Natural killer cell (primary cell): ENCODE results near the gene IQCK. TPM values are rescaled to one million over a fixed set of nuclear protein-coding genes. Genes with fewer than 3 reads are reported as not detected.

Source experiments
- ATAC-seq, 3 donors: fragments of 150-1000 bp in 2 of 3; fragments of 200-7000 bp in 1 of 3; cut with Tn5 transposase; 1 replicate in 1 of 3; 2 replicates in 2 of 3; pipeline ENCODE4 v1.10.0; 2021; ENCODE audit warnings: mild to moderate bottlenecking in 2 of 3, moderate library complexity in 2 of 3
- DNase-seq, 2 donors: peaks; one replicate each; pipeline versions ENCODE4 v3.0.0 to v3.0.0-alpha.2; 2013 to 2021; ENCODE audit warnings: mixed read lengths in 1 of 2
- H3K27ac ChIP-seq: one replicate; pipeline ENCODE4 v1.5.1; 2013; ENCODE audit warnings: mild to moderate bottlenecking, low read length
- H3K27me3 ChIP-seq: one replicate; pipeline ENCODE4 v1.6.1; 2013; ENCODE audit warnings: low read length; ENCODE audit not compliant: control insufficient read depth, insufficient read depth
- H3K36me3 ChIP-seq: one replicate; pipeline ENCODE4 v1.6.1; 2013; ENCODE audit warnings: low read length; ENCODE audit not compliant: control insufficient read depth, insufficient read depth
- H3K4me1 ChIP-seq: one replicate; pipeline ENCODE4 v1.6.1; 2013; ENCODE audit warnings: low read length; ENCODE audit not compliant: control insufficient read depth, insufficient read depth
- H3K4me3 ChIP-seq: one replicate; pipeline ENCODE4 v1.5.1; 2013; ENCODE audit warnings: low read length
- H3K9me3 ChIP-seq: one replicate; pipeline ENCODE4 v1.6.1; 2013; ENCODE audit warnings: low read length; ENCODE audit not compliant: control insufficient read depth, insufficient read depth
- H3K27ac Mint-ChIP-seq, 2 donors: one replicate each; pipeline ENCODE4 v1.8.0; 2022; ENCODE audit warnings: mild to moderate bottlenecking in 2 of 2, mixed read lengths in 2 of 2, moderate library complexity in 1 of 2
- H3K27me3 Mint-ChIP-seq, 2 donors: one replicate each; pipeline ENCODE4 v1.8.0; 2022; ENCODE audit warnings: low read depth in 2 of 2, mixed read lengths in 2 of 2
- H3K36me3 Mint-ChIP-seq: one replicate; pipeline ENCODE4 v1.8.0; 2022; ENCODE audit warnings: mixed read lengths
- H3K4me1 Mint-ChIP-seq, 2 donors: one replicate each; pipeline ENCODE4 v1.8.0; 2022; ENCODE audit warnings: mixed read lengths in 2 of 2
- H3K4me3 Mint-ChIP-seq: one replicate; pipeline ENCODE4 v1.8.0; 2022; ENCODE audit warnings: mild to moderate bottlenecking, moderate library complexity, mixed read lengths
- H3K9me3 Mint-ChIP-seq, 2 donors: one replicate each; pipeline ENCODE4 v1.8.0; 2022; ENCODE audit warnings: mixed read lengths in 2 of 2
- WGBS: methylation state at CpG from one replicate; pipeline ENCODE4 v1.1.7; 2013; ENCODE audit warnings: missing lambda C conversion rate; ENCODE audit not compliant: insufficient coverage; 5-methylcytosine and 5-hydroxymethylcytosine counted together
- intact Hi-C: fragments of 100-400 bp; cut with micrococcal nuclease; formaldehyde crosslinking; loops from one replicate; pipeline ENCODE4 v1.14.2; 2022
- total RNA-seq, 4 donors: library from RNA; stranded (reverse); fragments of 120-200 nt in 1 of 4; gene quantifications; one replicate each; pipeline versions ENCODE4 v1.2.3 to v1.2.4, GENCODE V29; 2013 to 2022
- TF ChIP-seq, protein P1 (sequence below): fragments of 200-600 bp; IDR thresholded peaks from one replicate; pipeline ENCODE4 v1.8.0; 2022; ENCODE audit warnings: antibody characterized with exemption

The IQCK gene
- total RNA-seq, 3 donors from 2014 or later (not counting 1 experiment from before 2014, with no cell fraction given), result 0.38 to 1.8 (median 0.68) TPM

GRCh38 chr16:19878757-19879156 lies 160.7 kb downstream of the IQCK start:
- Mint-ChIP-seq H3K27me3 (peaks cover 32 to 35% of the 10 kb centered on the region in 2 donors), H3K36me3 (no peaks in the 10 kb centered on the region), H3K4me1 (no peaks in the 10 kb centered on the region), H3K9me3 (no peaks in the 10 kb centered on the region), H3K27ac (no peak overlapping the region), H3K4me3 (no peak overlapping the region)
- DNase-seq (no peak), ATAC-seq (no peak)
- 84% methylated on average over 11 of the region's 11 CpGs for WGBS
- Histone ChIP-seq H3K4me1 (peaks cover 3% of the 10 kb centered on the region), H3K27me3 (peaks cover 10% of the 10 kb centered on the region), H3K9me3 (no peaks in the 10 kb centered on the region), H3K4me3 (no peak overlapping the region), H3K27ac (no peak overlapping the region), H3K36me3 (no peaks in the 10 kb centered on the region)
- intact Hi-C loops, result no loop called here
- TF ChIP-seq, protein P1, sequence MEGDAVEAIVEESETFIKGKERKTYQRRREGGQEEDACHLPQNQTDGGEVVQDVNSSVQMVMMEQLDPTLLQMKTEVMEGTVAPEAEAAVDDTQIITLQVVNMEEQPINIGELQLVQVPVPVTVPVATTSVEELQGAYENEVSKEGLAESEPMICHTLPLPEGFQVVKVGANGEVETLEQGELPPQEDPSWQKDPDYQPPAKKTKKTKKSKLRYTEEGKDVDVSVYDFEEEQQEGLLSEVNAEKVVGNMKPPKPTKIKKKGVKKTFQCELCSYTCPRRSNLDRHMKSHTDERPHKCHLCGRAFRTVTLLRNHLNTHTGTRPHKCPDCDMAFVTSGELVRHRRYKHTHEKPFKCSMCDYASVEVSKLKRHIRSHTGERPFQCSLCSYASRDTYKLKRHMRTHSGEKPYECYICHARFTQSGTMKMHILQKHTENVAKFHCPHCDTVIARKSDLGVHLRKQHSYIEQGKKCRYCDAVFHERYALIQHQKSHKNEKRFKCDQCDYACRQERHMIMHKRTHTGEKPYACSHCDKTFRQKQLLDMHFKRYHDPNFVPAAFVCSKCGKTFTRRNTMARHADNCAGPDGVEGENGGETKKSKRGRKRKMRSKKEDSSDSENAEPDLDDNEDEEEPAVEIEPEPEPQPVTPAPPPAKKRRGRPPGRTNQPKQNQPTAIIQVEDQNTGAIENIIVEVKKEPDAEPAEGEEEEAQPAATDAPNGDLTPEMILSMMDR, result no peak

- Mint-ChIP-seq H3K4me3 (no peak overlapping the region), H3K9me3 (no peaks in the 10 kb centered on the region), H3K4me1 (peaks cover 0 to 5% of the 10 kb centered on the region in 2 donors), H3K27ac (no peak overlapping the region), H3K36me3 (no peaks in the 10 kb centered on the region), H3K27me3 (peaks cover 30 to 31% of the 10 kb centered on the region in 2 donors)
- 78% methylated on average over 13 of the region's 13 CpGs for WGBS
- Histone ChIP-seq H3K9me3 (no peaks in the 10 kb centered on the region), H3K4me1 (peaks cover 8% of the 10 kb centered on the region), H3K4me3 (no peak overlapping the region), H3K27me3 (peaks cover 11% of the 10 kb centered on the region), H3K36me3 (no peaks in the 10 kb centered on the region), H3K27ac (no peak overlapping the region)
- intact Hi-C loops, result no loop called here
- ATAC-seq (no peak), DNase-seq (no peak)
- TF ChIP-seq, protein P1, result no peak
Observed at GRCh38 chr16:19879241-19879792, 161.2 kb downstream of the IQCK start.

DNA sequence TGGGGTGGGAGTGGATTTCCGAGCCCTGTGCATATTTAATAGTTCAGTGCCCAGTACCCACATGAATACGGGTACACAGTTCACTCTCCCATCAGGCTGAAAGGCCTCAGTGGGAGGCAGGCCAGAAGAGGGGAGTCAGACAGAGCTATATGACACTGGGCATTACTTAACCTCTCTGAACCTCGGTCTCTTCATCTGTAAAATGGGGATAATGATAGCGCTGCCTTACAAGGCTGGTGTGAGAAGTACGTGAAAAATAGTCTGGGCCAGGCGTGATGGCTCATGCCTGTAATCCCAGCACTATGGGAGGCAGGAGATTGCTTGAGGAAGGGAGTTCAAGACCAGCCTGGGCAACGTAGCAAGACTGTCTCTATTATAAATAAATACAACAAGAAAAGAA lies 163.0 kb downstream of the IQCK start:
- no peak for ATAC-seq
- H3K27me3 Mint-ChIP-seq, result peaks cover 37 to 41% of the 10 kb centered on the region in 2 donors
- no peak overlapping the region for H3K27ac ChIP-seq
- no peaks in the 10 kb centered on the region for H3K36me3 ChIP-seq
- peaks cover 23% of the 10 kb centered on the region for H3K4me1 ChIP-seq
- H3K9me3 Mint-ChIP-seq, result no peaks in the 10 kb centered on the region
- 87% methylated on average over 7 of the region's 7 CpGs for WGBS
- no peaks in the 10 kb centered on the region for H3K36me3 Mint-ChIP-seq
- TF ChIP-seq, protein P1, result no peak
- intact Hi-C loops, result no loop called here
- H3K27ac Mint-ChIP-seq, result no peak overlapping the region
- no peak overlapping the region for H3K4me3 ChIP-seq
- H3K4me3 Mint-ChIP-seq, result no peak overlapping the region
- no peaks in the 10 kb centered on the region for H3K9me3 ChIP-seq
- DNase-seq, result no peak
- H3K27me3 ChIP-seq, result peaks cover 21% of the 10 kb centered on the region
- peaks cover 10 to 18% of the 10 kb centered on the region in 2 donors for H3K4me1 Mint-ChIP-seq

GRCh38 chr16:19881783-19882182 lies 163.7 kb downstream of the IQCK start:
- WGBS, result 69% methylated on average over 6 of the region's 6 CpGs
- TF ChIP-seq, protein P1, result no peak
- no peaks in the 10 kb centered on the region for H3K9me3 ChIP-seq
- H3K27ac ChIP-seq, result no peak overlapping the region
- peaks cover 37 to 42% of the 10 kb centered on the region in 2 donors for H3K27me3 Mint-ChIP-seq
- H3K36me3 ChIP-seq, result no peaks in the 10 kb centered on the region
- H3K4me3 ChIP-seq, result no peak overlapping the region
- ATAC-seq, result no peak
- no peaks in the 10 kb centered on the region for H3K9me3 Mint-ChIP-seq
- intact Hi-C loops, result no loop called here
- peaks cover 22% of the 10 kb centered on the region for H3K27me3 ChIP-seq
- no peak overlapping the region for H3K4me3 Mint-ChIP-seq
- peaks cover 15 to 23% of the 10 kb centered on the region in 2 donors for H3K4me1 Mint-ChIP-seq
- peaks cover 27% of the 10 kb centered on the region for H3K4me1 ChIP-seq
- H3K36me3 Mint-ChIP-seq, result no peaks in the 10 kb centered on the region
- H3K27ac Mint-ChIP-seq, result no peak overlapping the region
- DNase-seq, result no peak
